ENCODE data around the gene ANAPC2.

Gene ANAPC2

DNA sequence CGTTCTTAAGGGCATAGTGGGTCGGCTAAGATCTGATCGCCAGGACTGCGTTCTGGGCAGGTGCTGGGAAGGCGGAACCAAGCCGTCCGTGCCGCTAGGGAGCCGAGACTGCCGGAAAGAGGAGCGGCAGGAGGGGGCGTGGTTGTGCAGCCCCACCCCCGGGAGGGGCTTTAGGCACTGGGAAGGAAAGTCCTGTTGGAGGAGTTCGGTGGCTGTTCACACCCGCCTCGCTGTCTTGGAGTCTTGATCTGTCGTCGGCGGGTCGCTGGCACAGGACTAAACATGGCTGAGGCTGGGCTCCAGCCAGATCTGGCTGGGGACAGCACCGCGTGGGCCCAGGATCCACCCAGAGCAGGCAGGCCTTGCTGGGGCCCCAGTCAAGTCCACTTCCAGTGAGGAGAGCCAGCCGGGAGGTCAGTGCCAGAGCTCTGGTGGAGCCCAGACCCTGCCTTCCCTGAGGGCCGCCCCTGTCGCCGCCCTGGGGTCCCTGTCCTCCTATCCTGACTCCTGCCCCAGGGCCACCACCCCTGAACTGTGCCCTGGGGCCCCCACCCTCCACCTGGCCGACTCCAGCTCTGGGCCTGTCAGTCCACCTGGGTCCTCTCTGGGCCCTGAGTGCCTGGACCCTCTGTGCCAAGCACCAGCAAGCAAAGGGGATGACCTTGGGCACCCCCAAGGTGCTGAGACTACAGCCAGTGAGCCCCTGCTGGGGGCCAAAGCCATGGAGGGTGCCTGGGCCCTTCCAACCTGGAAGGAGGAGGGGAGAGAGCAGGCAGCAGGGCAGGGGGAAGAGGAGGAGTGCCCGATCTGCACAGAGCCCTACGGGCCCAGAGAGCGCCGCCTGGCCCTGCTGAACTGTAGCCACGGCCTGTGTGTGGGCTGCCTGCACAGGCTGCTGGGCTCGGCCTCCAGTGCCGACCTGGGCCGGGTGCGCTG, 29.2 kb upstream of the ANAPC2 start:
- Histone ChIP-seq H3K9ac (ENCODE audit: low read depth, low read length) (peak overlapping the region; percentile 54), H3K36me3 (ENCODE audit: insufficient read depth, low read length) (peaks cover 5% of the 10 kb centered on the region), H3K4me2 (ENCODE audit: low read length) (peak overlapping the region; percentile 76), H3K4me3 (ENCODE audit: low read length) (peak overlapping the region; percentile 53), H3K9me3 (replicated peaks; ENCODE audit: low read length) (no peaks in the 10 kb centered on the region), H3K27me3 (ENCODE audit: control insufficient read depth, insufficient read depth, low read length) (no peaks in the 10 kb centered on the region), H3K4me1 (ENCODE audit: control insufficient read depth, insufficient read depth, low read length) (peaks cover 29% of the 10 kb centered on the region)

DNA sequence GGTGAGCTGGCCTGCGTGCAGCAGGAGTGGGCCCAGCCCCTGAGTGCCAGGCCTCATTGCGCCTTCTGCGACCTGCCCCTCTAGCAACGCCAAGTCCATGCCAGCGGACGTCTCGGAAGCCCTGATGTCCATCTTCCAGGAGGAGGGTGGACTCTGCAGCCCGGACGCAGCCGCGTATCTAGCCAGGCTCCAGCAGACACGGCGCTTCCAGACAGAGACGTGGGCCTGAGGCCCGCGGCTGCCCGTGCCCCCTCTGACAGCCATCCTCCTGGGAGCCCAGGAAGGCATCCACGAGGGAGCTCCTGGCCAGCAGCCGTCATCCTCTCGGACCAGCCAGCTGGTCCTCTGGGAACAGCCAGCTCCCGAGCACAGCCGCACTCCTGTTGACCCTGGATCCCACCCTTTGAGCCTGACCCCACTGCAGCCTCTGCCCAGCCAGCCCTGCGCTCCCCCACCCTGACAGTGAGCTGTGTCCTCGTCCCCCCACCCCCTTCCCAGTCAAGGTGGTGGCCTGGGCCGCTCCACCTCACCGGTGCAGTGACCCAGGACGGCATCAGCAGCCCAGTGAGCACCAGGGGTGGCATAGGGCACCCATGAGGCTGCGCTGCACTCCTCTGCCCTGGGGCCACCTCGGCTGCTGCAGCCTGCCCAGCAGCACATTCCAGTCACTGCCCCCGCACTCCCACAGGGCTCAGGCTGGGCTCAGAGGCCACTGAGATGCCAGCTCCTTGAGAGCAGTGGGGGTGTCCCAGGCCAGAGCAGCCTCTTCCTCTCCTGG, 28.0 kb upstream of the ANAPC2 start:
- Histone ChIP-seq H3K36me3 (ENCODE audit: insufficient read depth, low read length) (peaks cover 5% of the 10 kb centered on the region), H3K27me3 (ENCODE audit: control insufficient read depth, insufficient read depth, low read length) (no peaks in the 10 kb centered on the region), H3K4me1 (ENCODE audit: control insufficient read depth, insufficient read depth, low read length) (peaks cover 29% of the 10 kb centered on the region), H3K9me3 (replicated peaks; ENCODE audit: low read length) (no peaks in the 10 kb centered on the region), H3K4me2 (ENCODE audit: low read length) (peak overlapping the region; percentile 76), H3K9ac (ENCODE audit: low read depth, low read length) (no peak overlapping the region), H3K4me3 (ENCODE audit: low read length) (no peak overlapping the region)

DNA sequence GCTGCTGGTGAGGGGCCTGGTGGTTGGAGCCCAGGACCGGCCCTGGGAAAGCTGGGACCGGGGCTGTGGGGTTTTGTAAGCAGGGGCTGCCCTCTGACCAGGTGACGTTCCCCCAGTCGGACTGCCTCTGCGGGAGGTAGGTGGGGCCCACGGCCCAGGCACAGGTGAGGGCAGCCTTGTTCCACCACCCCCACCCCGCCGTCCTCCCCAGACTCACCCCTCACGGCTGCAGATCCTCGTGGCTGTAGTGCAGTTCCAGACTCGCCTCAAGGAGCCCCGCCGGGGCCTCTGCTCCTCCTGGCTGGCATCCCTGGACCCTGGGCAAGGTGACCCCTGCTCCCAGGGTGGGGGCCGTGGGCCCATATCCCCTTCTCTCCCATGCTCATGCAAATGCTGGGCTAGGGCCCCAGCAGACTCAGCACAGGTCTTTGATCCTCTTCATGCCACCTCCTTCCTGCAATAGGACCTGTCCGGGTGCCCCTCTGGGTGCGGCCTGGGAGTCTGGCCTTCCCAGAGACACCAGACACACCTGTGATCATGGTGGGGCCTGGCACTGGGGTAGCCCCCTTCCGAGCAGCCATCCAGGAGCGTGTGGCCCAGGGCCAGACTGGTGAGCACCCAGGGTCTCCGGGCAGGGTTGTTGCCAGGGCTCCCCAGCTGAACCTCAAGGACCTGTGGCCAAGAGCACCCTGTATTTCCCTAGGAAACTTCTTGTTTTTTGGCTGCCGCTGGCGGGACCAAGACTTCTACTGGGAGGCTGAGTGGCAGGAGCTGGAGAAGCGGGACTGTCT, 27.0 kb upstream of the ANAPC2 start:
- Histone ChIP-seq H3K36me3 (ENCODE audit: insufficient read depth, low read length) (peaks cover 5% of the 10 kb centered on the region), H3K4me2 (ENCODE audit: low read length) (no peak overlapping the region), H3K4me1 (ENCODE audit: control insufficient read depth, insufficient read depth, low read length) (peaks cover 29% of the 10 kb centered on the region), H3K4me3 (ENCODE audit: low read length) (no peak overlapping the region), H3K9ac (ENCODE audit: low read depth, low read length) (no peak overlapping the region), H3K27me3 (ENCODE audit: control insufficient read depth, insufficient read depth, low read length) (no peaks in the 10 kb centered on the region), H3K9me3 (replicated peaks; ENCODE audit: low read length) (no peaks in the 10 kb centered on the region)

DNA sequence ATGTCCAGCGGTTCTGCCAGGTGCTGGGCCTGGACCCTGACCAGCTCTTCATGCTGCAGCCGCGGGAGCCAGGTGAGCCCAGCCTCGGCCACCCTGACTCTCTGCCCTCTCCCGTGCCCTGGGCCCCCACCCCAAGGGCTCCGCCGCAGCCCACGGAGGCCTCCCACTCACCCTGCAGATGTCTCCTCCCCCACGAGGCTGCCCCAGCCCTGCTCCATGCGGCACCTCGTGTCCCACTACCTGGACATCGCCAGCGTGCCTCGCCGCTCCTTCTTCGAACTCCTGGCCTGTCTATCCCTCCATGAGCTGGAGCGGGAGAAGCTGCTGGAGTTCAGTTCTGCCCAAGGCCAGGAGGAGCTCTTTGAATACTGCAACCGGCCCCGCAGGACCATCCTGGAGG, 26.3 kb upstream of the ANAPC2 start:
- H3K27me3 ChIP-seq (ENCODE audit: control insufficient read depth, insufficient read depth, low read length): no peaks in the 10 kb centered on the region
- H3K36me3 ChIP-seq (ENCODE audit: insufficient read depth, low read length): peaks cover 5% of the 10 kb centered on the region
- H3K4me1 ChIP-seq (ENCODE audit: control insufficient read depth, insufficient read depth, low read length): peaks cover 29% of the 10 kb centered on the region
- no peak overlapping the region for H3K4me3 ChIP-seq (ENCODE audit: low read length)
- H3K9me3 ChIP-seq (replicated peaks; ENCODE audit: low read length): no peaks in the 10 kb centered on the region
- H3K4me2 ChIP-seq (ENCODE audit: low read length): no peak overlapping the region
- H3K9ac ChIP-seq (ENCODE audit: low read depth, low read length): no peak overlapping the region

DNA sequence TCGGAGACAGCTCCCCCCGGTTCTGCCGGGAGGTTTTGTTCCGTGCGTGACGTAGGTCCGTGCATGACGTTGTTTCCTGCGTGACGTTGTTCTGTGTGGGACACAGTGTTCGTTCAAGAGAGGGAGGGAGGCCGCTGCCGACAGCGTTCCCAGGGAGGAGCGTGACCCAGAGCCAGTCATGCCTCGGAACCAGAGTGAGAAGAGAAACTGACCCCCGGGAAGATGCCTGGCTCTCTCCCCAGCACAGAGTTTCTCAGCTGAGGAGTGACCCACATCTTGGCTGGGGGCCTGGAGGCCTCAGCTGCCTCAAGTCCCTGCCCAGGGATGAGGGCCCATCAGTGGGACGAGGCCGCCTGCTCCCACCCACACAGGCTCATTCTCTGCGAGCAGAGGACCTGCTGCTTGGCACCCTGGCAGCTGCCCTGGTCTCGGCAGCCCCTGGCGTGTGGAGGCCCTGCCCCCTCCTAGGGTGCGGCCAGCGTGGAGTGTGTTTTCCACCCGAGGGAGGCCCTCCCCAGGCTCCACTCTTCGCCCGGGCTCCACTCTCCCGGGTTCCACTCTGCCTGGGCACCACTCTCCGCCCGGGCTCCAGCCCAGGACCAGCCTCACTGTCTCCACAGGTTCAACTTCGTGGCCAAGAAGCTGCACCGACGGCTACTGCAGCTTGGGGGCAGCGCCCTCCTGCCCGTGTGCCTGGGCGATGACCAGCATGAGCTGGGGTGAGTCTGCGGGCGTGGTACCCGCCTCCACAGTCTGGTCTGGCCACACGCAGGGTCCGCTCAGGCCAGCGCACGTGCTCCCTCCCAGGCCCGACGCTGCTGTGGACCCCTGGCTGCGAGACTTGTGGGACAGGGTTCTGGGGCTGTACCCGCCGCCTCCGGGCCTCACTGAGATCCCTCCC, 25.1 kb upstream of the ANAPC2 start:
- no peak overlapping the region for H3K9ac ChIP-seq (ENCODE audit: low read depth, low read length)
- H3K4me2 ChIP-seq (ENCODE audit: low read length): no peak overlapping the region
- H3K4me3 ChIP-seq (ENCODE audit: low read length): no peak overlapping the region
- peaks cover 5% of the 10 kb centered on the region for H3K36me3 ChIP-seq (ENCODE audit: insufficient read depth, low read length)
- peaks cover 21% of the 10 kb centered on the region for H3K4me1 ChIP-seq (ENCODE audit: control insufficient read depth, insufficient read depth, low read length)
- H3K27me3 ChIP-seq (ENCODE audit: control insufficient read depth, insufficient read depth, low read length): no peaks in the 10 kb centered on the region
- H3K9me3 ChIP-seq (replicated peaks; ENCODE audit: low read length): no peaks in the 10 kb centered on the region

DNA sequence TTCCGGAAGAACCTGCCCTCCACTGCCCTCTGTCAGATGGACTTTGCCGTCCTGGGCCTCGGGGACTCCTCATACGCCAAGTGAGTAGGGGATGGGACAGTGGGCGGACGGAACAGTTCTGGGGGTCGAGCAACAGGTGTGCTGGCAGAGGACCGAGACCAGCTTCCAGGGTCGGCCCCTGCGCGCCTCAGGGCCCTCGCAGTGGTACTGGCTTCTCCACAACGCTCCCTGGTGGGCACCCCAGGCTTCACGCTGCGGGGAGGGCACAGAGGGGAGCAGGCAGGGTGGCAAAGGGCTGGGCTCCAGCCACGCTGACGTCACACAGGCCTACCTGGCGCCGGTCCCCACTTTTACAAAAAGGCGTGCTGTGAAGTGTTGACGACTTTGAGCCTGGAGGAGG, 24.2 kb upstream of the ANAPC2 start:
- peaks cover 5% of the 10 kb centered on the region for H3K36me3 ChIP-seq (ENCODE audit: insufficient read depth, low read length)

DNA sequence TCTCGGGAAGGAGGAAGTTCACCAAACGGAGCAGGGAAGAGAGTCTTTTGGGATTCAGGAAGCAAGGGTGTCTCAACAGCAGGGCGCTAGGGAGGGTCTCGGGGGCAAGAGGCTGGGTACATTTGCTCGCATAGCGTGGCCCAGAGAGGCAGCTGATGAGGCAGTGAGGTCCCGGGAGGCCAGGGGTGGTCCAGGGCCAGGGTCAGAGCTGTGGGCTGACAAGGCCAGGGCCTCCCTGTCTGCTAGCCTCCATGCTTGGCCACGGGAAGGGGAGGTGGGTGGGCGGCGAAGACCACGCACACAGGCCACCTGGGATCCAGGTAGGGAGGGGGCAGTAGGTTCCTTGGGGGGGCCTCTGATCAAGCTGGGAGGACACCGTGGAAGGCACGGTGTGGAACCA, 23.2 kb upstream of the ANAPC2 start:
- Histone ChIP-seq H3K4me3 (ENCODE audit: low read length) (no peak overlapping the region), H3K4me2 (ENCODE audit: low read length) (no peak overlapping the region), H3K9me3 (replicated peaks; ENCODE audit: low read length) (no peaks in the 10 kb centered on the region), H3K9ac (ENCODE audit: low read depth, low read length) (no peak overlapping the region), H3K4me1 (ENCODE audit: control insufficient read depth, insufficient read depth, low read length) (peaks cover 9% of the 10 kb centered on the region), H3K36me3 (ENCODE audit: insufficient read depth, low read length) (peaks cover 10% of the 10 kb centered on the region), H3K27me3 (ENCODE audit: control insufficient read depth, insufficient read depth, low read length) (no peaks in the 10 kb centered on the region)

More for the DNA sequence above, 24.2 kb upstream of the ANAPC2 start:
- no peaks in the 10 kb centered on the region for H3K27me3 ChIP-seq (ENCODE audit: control insufficient read depth, insufficient read depth, low read length)
- H3K9me3 ChIP-seq (replicated peaks; ENCODE audit: low read length): no peaks in the 10 kb centered on the region
- no peak overlapping the region for H3K4me2 ChIP-seq (ENCODE audit: low read length)
- peaks cover 13% of the 10 kb centered on the region for H3K4me1 ChIP-seq (ENCODE audit: control insufficient read depth, insufficient read depth, low read length)
- no peak overlapping the region for H3K9ac ChIP-seq (ENCODE audit: low read depth, low read length)
- H3K4me3 ChIP-seq (ENCODE audit: low read length): no peak overlapping the region

DNA sequence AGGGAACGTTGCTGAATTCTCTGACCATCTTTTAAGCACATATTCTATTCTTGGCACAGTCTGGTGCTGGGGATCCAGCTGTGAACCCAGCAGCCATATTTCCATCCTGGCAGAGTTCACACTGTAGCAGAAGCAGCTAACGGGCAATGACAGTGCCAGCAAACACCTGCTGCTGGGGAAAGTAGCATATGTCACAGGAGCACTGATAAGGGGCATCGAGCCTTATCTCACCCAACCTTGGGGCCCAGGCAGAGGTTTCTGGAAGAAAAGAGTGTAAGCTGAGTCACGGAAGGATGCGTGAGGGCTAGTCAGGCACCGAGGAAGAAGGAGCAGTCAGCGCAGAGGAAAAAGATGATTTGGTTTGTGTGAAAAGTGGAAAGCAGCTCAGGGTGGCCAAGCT, 18.2 kb upstream of the ANAPC2 start:
- Histone ChIP-seq H3K4me1 (ENCODE audit: control insufficient read depth, insufficient read depth, low read length) (peaks cover 25% of the 10 kb centered on the region), H3K4me3 (ENCODE audit: low read length) (peak overlapping the region; percentile 97), H3K27me3 (ENCODE audit: control insufficient read depth, insufficient read depth, low read length) (no peaks in the 10 kb centered on the region), H3K9me3 (replicated peaks; ENCODE audit: low read length) (no peaks in the 10 kb centered on the region), H3K4me2 (ENCODE audit: low read length) (peak overlapping the region; percentile 86), H3K36me3 (ENCODE audit: insufficient read depth, low read length) (peaks cover 6% of the 10 kb centered on the region), H3K9ac (ENCODE audit: low read depth, low read length) (peak overlapping the region; percentile 96)

DNA sequence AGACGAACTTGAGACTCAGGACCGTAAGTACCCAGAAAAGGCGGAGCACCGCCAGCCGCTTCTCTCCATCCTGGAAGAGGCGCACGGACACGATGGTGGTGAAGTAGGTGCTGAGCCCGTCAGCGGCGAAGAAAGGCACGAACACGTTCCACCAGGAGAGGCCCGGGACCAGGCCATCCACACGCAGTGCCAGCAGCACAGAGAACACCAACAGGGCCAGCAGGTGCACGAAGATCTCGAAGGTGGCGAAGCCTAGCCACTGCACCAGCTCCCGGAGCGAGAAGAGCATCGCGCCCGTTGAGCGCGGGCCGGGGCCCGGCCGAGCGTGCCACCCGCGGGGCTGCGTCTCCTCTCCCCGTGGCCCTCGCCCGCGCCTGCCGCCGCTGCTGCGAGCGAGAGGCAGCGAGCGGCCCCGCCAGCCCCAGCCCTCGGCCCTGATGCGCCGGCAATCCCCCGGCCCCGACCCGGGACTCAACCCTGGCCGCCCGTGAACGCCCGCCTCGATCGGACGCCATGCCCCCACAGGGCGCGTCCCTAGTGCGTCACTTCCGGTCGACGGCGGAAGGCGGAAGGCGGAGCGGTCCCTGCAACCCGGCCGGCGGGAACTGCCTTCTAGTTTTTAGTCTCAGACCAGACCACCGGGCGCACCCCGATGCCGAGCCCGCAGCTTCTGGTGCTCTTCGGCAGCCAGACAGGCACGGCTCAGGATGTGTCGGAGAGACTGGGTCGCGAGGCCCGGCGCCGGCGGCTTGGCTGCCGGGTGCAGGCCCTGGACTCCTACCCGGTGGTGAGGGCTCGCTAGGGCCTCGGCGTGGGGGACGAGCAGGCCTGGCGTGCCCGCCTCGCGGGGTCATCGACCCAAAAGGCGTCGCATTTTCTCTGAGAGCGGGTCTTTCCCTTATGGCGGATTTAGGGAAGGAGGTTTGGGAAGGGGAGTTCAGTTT, 17.0 kb upstream of the ANAPC2 start, which contains the start of the genes NDOR1 and TMEM203:
Gene NDOR1, plus strand, starts transcription at position 575 of the 944 bp plus-strand sequence. Its CDS starts 78 bp downstream, at position 653.
Gene TMEM203, minus strand, starts transcription at position 523 of the 944 bp plus-strand sequence. Its CDS starts 234 bp downstream, at position 289.
- H3K4me1 ChIP-seq (ENCODE audit: control insufficient read depth, insufficient read depth, low read length): peaks cover 31% of the 10 kb centered on the region

More for the DNA sequence above, 17.0 kb upstream of the ANAPC2 start, which contains the start of the genes NDOR1 and TMEM203:
- Histone ChIP-seq H3K9ac (ENCODE audit: low read depth, low read length) (peak within 1 kb of the TSS; percentile 96), H3K4me2 (ENCODE audit: low read length) (peak within 1 kb of the TSS; percentile 86), H3K27me3 (ENCODE audit: control insufficient read depth, insufficient read depth, low read length) (no peaks in the 10 kb centered on the region), H3K4me3 (ENCODE audit: low read length) (peak within 1 kb of the TSS; percentile 97), H3K9me3 (replicated peaks; ENCODE audit: low read length) (no peaks in the 10 kb centered on the region), H3K36me3 (ENCODE audit: insufficient read depth, low read length) (peaks cover 6% of the 10 kb centered on the region)
